ENCODE results near the gene IQSEC1.

GRCh38 chr3:12859840-12860239 lies 213.4 kb downstream of the IQSEC1 start:
- TF ChIP-seq, protein P1, sequence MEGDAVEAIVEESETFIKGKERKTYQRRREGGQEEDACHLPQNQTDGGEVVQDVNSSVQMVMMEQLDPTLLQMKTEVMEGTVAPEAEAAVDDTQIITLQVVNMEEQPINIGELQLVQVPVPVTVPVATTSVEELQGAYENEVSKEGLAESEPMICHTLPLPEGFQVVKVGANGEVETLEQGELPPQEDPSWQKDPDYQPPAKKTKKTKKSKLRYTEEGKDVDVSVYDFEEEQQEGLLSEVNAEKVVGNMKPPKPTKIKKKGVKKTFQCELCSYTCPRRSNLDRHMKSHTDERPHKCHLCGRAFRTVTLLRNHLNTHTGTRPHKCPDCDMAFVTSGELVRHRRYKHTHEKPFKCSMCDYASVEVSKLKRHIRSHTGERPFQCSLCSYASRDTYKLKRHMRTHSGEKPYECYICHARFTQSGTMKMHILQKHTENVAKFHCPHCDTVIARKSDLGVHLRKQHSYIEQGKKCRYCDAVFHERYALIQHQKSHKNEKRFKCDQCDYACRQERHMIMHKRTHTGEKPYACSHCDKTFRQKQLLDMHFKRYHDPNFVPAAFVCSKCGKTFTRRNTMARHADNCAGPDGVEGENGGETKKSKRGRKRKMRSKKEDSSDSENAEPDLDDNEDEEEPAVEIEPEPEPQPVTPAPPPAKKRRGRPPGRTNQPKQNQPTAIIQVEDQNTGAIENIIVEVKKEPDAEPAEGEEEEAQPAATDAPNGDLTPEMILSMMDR (IDR thresholded peaks at IDR 0.05 in 2 of 3, conservative IDR thresholded peaks at IDR 0.05 in 1 of 3; ENCODE audit: control insufficient read depth in 2 of 3, extremely low read depth in 1 of 3, insufficient read depth in 1 of 3, low read depth in 3 of 3, low read length in 3 of 3): no peak
- TF ChIP-seq SMAD5 (IDR thresholded peaks at IDR 0.05; ENCODE audit: low read depth) (no peak), RUNX3 (IDR thresholded peaks at IDR 0.05; ENCODE audit: low read length) (no peak), TCF12 (IDR thresholded peaks at IDR 0.05; ENCODE audit: low read depth, low read length) (no peak), BHLHE40 (IDR thresholded peaks at IDR 0.05; ENCODE audit: borderline replicate concordance in 1 of 2, low read depth in 2 of 2, low read length in 1 of 2) (no peak), POLR2AphosphoS5 (IDR thresholded peaks at IDR 0.05; ENCODE audit: low read length) (no peak), SUZ12 (IDR thresholded peaks at IDR 0.05; ENCODE audit: unreplicated experiment) (no peak), ZNF622 (IDR thresholded peaks at IDR 0.05) (no peak), ETV6 (conservative IDR thresholded peaks at IDR 0.05 in 1 of 2, IDR thresholded peaks at IDR 0.05 in 1 of 2; ENCODE audit: borderline replicate concordance in 1 of 2, low read depth in 1 of 2) (no peak), EZH2 (IDR thresholded peaks at IDR 0.05; ENCODE audit: borderline replicate concordance, control insufficient read depth, low read depth, low read length) (no peak), ZNF384 (IDR thresholded peaks at IDR 0.05; ENCODE audit: borderline replicate concordance, low read depth, low read length) (no peak), EP300 (IDR thresholded peaks at IDR 0.05; ENCODE audit: borderline replicate concordance in 1 of 2, control insufficient read depth in 1 of 2, low read depth in 2 of 2, low read length in 2 of 2) (no peak)
- TF ChIP-seq, protein P2, sequence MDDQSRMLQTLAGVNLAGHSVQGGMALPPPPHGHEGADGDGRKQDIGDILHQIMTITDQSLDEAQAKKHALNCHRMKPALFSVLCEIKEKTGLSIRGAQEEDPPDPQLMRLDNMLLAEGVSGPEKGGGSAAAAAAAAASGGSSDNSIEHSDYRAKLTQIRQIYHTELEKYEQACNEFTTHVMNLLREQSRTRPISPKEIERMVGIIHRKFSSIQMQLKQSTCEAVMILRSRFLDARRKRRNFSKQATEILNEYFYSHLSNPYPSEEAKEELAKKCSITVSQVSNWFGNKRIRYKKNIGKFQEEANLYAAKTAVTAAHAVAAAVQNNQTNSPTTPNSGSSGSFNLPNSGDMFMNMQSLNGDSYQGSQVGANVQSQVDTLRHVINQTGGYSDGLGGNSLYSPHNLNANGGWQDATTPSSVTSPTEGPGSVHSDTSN (IDR thresholded peaks at IDR 0.05; ENCODE audit: insufficient replicate concordance, low read depth, low read length): no peak
- TF ChIP-seq, protein P3, sequence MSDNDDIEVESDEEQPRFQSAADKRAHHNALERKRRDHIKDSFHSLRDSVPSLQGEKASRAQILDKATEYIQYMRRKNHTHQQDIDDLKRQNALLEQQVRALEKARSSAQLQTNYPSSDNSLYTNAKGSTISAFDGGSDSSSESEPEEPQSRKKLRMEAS (IDR thresholded peaks at IDR 0.05; ENCODE audit: low read depth, low read length): no peak

All from GM12878 (cell line).